Middle frontal gyrus (tissue), 1 donor: ENCODE data around the gene OR4K14.
"Not testable (repeated sequence)": the region's sequence is repeated elsewhere in the genome, so short reads cannot be mapped to it uniquely, and the experiment has no call there.

Experiments
- DNase-seq: peaks from one replicate; pipeline ENCODE4 v3.0.0-alpha.2; 2015; ENCODE audit warnings: low spot score; ENCODE audit errors: extremely low spot score

The OR4K14 gene, protein sequence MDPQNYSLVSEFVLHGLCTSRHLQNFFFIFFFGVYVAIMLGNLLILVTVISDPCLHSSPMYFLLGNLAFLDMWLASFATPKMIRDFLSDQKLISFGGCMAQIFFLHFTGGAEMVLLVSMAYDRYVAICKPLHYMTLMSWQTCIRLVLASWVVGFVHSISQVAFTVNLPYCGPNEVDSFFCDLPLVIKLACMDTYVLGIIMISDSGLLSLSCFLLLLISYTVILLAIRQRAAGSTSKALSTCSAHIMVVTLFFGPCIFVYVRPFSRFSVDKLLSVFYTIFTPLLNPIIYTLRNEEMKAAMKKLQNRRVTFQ

DNA sequence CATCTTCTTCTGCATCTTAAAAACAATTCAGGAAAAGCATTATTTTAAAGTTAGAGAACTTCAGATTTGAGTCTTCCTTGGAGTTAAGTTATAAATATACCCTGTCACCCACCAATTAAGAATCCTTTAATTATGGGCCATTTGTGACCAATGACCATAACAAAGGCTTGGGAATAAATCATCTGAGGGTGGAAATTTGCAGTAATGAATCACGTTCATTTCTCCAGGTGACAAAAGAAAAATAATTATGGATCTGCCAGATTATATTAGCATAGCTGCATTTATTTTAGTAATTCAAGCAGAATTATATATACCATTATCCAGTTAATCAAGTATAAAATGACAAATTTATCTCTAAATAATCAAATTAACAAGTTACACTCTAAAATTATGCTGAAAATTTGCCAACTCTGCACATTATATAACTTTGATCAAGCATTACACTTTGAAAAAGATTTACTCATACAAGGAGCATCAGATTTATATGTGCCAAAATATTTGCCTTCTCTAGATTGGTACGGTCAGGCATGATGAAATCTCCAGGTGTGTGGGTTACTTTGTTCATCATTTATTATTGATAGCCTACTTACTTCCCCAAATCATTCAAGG is at the start of gene OR4K14:
OR4K14 (minus strand) TSS at position 51 of the 609 bp plus-strand sequence. CDS start 4,114 bp downstream, outside the sequence.
- no peak for DNase-seq

DNA sequence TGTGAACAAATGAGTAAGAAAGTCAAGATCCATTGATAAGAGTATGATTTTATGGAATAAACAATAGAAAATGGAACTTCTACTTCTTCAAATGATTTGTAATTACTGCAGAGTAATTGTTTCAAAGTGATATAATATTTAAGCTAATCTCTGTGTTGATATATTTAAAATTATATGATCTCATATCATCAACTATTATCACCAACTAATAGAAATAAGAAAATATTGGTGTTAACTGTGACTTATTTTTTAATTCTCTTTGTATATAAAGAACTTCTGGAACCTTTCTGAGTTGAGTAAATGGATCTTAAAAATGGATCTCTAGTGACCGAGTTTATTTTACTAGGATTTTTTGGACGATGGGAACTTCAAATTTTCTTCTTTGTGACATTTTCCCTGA is 40.6 kb upstream of the OR4K14 start, which contains the start of gene OR4L1:
OR4L1 (plus strand) TSS at position 301 of the 400 bp plus-strand sequence; CDS start at position 301, 0 bp downstream.
- DNase-seq, result no peak

DNA sequence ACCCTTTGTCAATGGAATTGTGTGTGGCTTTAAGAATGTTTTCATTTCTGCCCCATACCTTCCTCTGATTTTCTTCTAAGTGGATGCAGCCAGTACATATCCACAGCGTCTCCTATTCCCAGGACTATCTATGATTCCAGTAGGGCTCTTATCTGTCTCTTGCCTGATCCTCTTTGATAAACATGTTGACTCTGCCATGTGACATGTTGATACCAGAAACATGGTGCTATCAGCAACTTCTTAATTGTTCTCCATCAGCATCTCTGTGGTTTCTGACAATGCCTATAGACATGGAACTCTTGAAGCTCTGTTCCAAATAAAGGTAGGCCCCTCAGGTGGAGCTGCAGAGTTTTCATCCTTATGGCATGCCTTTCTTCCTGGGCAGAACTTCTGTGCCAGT is 29.1 kb upstream of the OR4K14 start:
- no peak for DNase-seq

DNA sequence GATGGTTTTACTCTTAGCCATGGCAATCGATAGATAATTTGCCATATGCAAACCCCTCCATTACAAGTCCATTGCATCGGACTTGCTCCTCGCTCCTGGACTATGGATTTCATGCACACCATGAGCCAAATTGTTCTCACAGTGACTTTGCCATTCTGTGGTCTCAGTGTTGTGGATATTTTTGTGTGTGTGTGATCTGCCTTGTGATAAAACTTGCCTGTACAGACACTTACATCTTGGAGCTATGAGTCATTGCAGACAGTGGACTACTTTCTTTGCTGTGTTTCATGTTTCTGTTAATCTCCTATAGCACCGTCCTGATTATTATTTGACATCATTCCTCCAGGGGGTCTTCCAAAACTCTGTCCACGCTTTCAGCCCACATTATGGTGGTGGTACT is 25.1 kb upstream of the OR4K14 start:
- DNase-seq, result no peak

DNA sequence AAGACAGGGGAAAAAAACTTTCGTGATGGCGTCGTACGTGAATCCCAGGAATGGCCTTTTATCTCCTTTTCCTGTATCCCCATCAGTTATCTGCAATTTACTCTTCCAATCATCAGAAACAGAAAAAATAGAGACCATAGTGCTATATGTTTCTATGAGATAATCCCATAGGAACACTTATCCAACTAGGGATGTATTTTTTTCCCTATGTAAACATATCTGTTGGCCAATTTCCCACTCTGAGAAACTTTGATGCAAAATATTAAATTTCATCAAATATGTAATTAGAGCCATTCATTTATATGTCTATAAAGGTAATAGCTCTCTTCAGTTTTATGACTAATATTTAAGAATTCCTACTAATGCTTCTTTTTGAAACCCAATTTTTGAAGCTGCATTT is 16.8 kb upstream of the OR4K14 start, which contains the start of gene OR4K13:
OR4K13 (minus strand) TSS at position 101 of the 400 bp plus-strand sequence. CDS start 1,280 bp downstream, outside the sequence.
- DNase-seq, result no peak

DNA sequence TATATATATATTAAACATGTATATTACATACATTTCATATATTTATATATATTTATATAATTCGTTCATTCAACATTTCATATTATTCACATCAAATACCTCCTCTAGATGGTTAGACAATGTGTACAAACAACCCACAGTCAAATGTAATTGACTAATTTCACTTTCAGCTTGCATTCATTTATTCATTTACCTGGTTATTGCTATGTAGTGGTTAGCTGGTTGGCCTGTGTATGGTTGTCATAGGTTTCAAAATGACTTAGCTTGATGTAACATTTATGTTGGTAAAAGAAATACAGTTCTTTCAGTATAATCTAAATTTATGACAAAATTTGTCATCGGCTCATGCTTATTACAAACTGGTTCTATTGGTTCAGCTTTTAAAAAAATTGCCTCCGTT is 16.3 kb upstream of the OR4K14 start:
- DNase-seq, result no peak

DNA sequence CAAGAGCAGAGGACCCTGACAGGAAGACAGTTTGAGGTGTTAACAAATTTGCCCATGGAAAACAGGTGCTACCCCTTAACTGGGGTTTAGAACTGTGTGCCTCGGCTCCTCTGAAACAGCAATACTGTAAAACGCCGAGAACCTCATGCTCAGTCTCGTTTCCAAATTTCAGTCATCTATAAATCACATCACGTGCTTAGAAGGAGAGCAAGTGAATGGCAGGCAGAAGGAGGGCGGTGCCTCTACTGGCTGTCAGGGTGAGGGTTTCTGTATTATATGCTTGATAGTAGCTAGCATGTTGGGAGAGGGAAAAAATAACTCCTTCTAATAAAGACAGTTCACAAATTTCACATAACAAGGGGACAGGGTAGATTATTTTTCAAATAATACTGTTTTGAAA is 12.0 kb upstream of the OR4K14 start:
- no peak for DNase-seq

DNA sequence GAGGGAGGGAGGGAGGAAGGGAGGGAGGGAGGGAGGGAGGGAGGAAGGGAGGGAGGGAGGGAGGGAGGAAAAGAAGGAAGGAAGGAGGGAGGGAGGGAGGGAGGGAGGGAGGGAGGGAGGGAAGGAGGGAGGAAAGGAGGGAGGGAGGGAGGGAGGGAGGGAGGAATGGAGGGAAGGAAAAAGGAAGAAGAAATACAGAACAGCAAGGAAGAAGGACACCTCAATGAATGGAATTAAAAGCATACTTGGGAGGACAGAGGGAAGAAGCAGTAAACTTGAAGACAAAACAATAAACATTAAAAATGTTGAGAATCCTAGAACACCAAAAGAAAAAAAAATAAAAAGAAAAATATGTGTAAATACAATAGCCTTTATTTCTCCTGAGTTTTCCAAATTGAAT is 11.0 kb downstream of the OR4K14 start:
- DNase-seq, result no peak

DNA sequence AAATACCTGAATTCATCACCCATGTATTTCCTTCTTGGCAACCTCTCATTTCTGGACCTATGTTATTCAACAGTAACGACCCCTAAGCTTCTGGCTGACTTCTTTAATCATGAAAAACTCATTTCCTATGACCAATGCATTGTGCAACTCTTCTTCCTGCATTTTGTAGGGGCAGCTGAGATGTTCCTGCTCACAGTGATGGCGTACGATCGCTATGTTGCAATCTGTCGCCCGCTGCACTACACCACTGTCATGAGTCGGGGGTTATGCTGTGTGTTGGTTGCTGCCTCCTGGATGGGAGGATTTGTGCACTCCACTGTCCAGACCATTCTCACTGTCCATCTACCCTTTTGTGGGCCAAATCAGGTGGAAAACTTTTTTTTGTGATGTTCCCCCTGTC is 16.8 kb downstream of the OR4K14 start:
- no peak for DNase-seq

DNA sequence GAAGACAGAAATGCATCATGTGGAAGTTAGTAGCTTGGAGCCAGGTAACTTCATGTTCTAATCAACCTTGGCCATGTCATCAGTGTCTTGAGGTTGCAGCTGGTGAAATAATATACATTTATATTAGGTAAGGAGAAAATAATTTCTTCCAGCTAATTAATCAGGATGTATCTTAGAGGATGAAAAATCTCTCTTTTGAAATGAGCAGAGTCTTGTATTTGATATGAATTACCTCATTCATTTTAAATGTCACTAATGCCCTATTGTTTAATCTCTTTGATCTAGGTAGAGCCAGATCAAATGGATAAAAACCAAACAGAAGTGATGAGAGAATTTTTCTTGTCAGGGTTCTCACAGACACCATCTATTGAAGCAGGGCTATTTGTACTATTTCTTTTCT is 17.2 kb downstream of the OR4K14 start, which contains the start of gene OR4Q2:
OR4Q2 (plus strand) TSS at position 301 of the 400 bp plus-strand sequence.
- no peak for DNase-seq

DNA sequence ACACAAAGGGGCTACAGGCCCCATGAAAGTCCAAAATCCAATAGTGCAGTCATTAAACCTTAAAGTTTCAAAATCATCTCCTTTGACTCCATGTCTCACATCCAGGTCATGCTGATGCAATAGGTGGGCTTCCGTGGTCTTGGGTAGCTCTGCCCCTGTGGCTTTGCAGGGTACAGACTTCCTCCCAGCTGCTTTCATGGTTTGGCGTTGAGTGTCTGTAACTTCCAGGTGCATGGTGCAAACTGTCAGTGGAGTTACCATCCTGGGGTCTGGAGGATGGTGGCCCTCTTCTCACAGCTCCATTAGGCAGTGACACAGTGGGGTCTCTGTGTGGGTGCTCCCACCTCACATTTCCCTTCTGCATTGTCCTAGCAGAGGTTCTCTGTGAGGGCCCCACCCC is 25.7 kb downstream of the OR4K14 start:
- DNase-seq, result no peak

DNA sequence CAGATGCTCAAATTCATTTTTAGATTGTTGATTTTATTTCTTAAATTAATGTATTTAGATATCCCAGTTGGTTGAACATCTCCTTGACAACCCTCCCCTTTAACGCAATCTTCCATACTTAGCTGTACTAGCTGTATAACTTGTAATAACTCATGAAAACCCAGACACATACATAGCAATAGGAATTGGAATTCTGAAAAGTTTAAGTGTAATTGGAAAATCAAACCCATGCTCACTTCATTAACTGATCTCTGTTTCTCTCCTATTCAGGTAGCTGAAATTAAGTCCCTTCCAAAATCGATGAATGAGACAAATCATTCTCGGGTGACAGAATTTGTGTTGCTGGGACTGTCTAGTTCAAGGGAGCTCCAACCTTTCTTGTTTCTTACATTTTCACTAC is 43.8 kb downstream of the OR4K14 start, which contains the start of gene OR4K15:
OR4K15 (plus strand) TSS at position 301 of the 400 bp plus-strand sequence; CDS start at position 301, 0 bp downstream.
- no peak for DNase-seq

DNA sequence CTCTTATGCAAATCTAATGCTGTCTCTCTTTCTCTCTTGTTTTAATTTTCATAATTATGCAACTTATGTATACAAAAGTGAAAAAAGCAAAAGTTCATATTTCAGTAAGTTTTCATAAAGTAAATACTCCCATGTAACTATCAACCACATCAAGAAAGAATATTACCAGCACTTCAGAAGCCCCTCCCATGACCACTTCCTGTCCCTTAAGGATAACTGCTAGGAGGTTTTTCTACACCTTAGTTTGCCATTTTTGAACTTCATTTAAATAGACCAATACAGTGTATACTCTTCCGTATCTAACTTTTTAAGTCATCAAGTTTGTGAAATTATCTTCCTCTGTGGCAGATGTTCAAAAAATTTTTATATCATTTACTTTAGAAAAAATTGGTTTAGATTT is 44.3 kb downstream of the OR4K14 start:
- no peak for DNase-seq

DNA sequence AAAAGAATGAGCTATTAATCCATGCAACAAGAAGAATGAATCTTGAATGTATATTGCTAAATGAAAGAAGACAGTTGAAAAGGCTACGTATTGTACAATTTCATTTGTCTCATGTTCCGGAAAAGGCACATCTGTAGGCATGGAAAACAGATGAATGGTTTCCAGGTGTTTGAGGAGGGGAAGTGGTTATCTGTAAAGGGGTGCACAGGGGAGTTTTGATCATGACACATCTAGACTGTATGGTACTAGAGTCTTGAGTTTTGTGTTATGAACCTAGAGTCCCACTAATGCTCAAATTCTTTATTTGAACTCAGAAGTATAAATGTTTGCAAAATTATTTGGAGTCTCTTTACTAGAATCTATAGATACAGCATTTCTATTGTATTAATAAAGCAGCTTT is 49.4 kb downstream of the OR4K14 start:
- DNase-seq, result not testable (repeated sequence)
